K562 (cell line): Measurements from ENCODE around the gene ZBTB48. TPM values are rescaled to one million over a fixed set of nuclear protein-coding genes. Genes with fewer than 3 reads are reported as not detected.

Experiments used
- CBFA2T2 ChIP-seq: fragments of 450-650 bp; conservative IDR thresholded peaks from 2 replicates; pipeline ENCODE4 v1.6.1; 2017; ENCODE audit warnings: mild to moderate bottlenecking
- CBX5 ChIP-seq: IDR thresholded peaks from 2 replicates; pipeline ENCODE4 v1.6.1; 2014; ENCODE audit warnings: low read depth, borderline replicate concordance
- CHD2 ChIP-seq: IDR thresholded peaks from 2 replicates; pipeline ENCODE4 v1.6.1; 2011; ENCODE audit warnings: low read depth, low read length
- CREB1 ChIP-seq, 2 experiments: sonication (generic) in 1 of 2; formaldehyde crosslinking in 1 of 2; IDR thresholded peaks; 2 replicates each; pipeline versions ENCODE4 v1.6.1 to v1.8.0; 2012 to 2022; ENCODE audit warnings: inconsistent platforms in 1 of 2, mild to moderate bottlenecking in 1 of 2, missing genetic modification reagents in 1 of 2, moderate library complexity in 1 of 2
- CREM ChIP-seq: IDR thresholded peaks from 2 replicates; pipeline ENCODE4 v1.6.1; 2014; ENCODE audit warnings: antibody characterized with exemption, low read depth
- ESRRB ChIP-seq: fragments of 250-450 bp; sonication (Bioruptor Pico); IDR thresholded peaks from 2 replicates; pipeline ENCODE4 v1.5.0; 2020; ENCODE audit warnings: mild to moderate bottlenecking, moderate library complexity, borderline replicate concordance
- JUNB ChIP-seq: fragments of 450-650 bp; formaldehyde crosslinking; conservative IDR thresholded peaks from 2 replicates; pipeline ENCODE4 v1.4.0; 2020; ENCODE audit warnings: mild to moderate bottlenecking
- KDM5B ChIP-seq: fragments of 200-600 bp; sonication (generic); IDR thresholded peaks from 2 replicates; pipeline ENCODE4 v1.6.1; 2012; ENCODE audit warnings: low read depth, mild to moderate bottlenecking, moderate library complexity, low read length, control low read depth, inconsistent platforms; ENCODE audit not compliant: insufficient replicate concordance
- NRF1 ChIP-seq, 2 experiments: fragments of 450-650 bp; IDR thresholded peaks in 1 of 2; conservative IDR thresholded peaks in 1 of 2; 2 replicates each; pipeline ENCODE4 v1.6.1; 2014; ENCODE audit warnings: mild to moderate bottlenecking in 2 of 2
- POLR2H ChIP-seq: IDR thresholded peaks from 2 replicates; pipeline ENCODE4 v1.6.1; 2016; ENCODE audit warnings: missing genetic modification characterization, low read depth, mild to moderate bottlenecking, control low read depth, missing compliant biosample characterization, moderate library complexity
- RAD51 ChIP-seq: fragments of 450-650 bp; IDR thresholded peaks from 2 replicates; pipeline ENCODE4 v1.7.1; 2016; ENCODE audit warnings: low read depth, mild to moderate bottlenecking, borderline replicate concordance
- RUNX1 ChIP-seq: sonication (generic); IDR thresholded peaks from 2 replicates; pipeline ENCODE4 v1.6.1; 2016; ENCODE audit warnings: antibody characterized with exemption, low read depth
- SAFB2 ChIP-seq: fragments of 200-400 bp; formaldehyde crosslinking; IDR thresholded peaks from 2 replicates; pipeline ENCODE4 v1.6.1; 2018; ENCODE audit warnings: borderline replicate concordance, low read length, low read depth, moderate library complexity; ENCODE audit not compliant: severe bottlenecking
- SP2 ChIP-seq: IDR thresholded peaks from 2 replicates; pipeline ENCODE4 v1.6.1; 2011; ENCODE audit warnings: mild to moderate bottlenecking, low read depth, low read length, moderate library complexity; ENCODE audit not compliant: poor library complexity, severe bottlenecking; ENCODE audit errors: extremely low read depth
- SRSF1 ChIP-seq: fragments of 200-400 bp; formaldehyde crosslinking; IDR thresholded peaks from 2 replicates; pipeline ENCODE4 v1.6.1; 2017; ENCODE audit warnings: mild to moderate bottlenecking, low read depth, low read length, moderate library complexity
- TARDBP ChIP-seq: fragments of 450-650 bp; IDR thresholded peaks from 2 replicates; pipeline ENCODE4 v1.6.1; 2016
- ZBTB26 ChIP-seq: fragments of 450-650 bp; formaldehyde crosslinking; IDR thresholded peaks from 2 replicates; pipeline ENCODE4 v1.4.0; 2022; ENCODE audit warnings: missing genetic modification characterization
- ZFP36 ChIP-seq: fragments of 150-350 bp; IDR thresholded peaks from 2 replicates; pipeline ENCODE4 v1.6.1; 2018; ENCODE audit warnings: low read length, low read depth; ENCODE audit not compliant: partially characterized antibody
- ZNF347 ChIP-seq: fragments of 450-650 bp; formaldehyde crosslinking; IDR thresholded peaks from 2 replicates; pipeline ENCODE4 v1.4.0; 2020; ENCODE audit warnings: low read depth, mild to moderate bottlenecking, moderate library complexity
- ZNF589 ChIP-seq: fragments of 200-800 bp; sonication (Bioruptor generic); IDR thresholded peaks from 2 replicates; pipeline ENCODE4 v1.6.1; 2016; ENCODE audit warnings: low read depth, missing genetic modification characterization, missing compliant biosample characterization
- polyA plus RNA-seq, 8 experiments: library from polyadenylated mRNA; depleted of rRNA in 4 of 8; stranded (reverse) in 5 of 8; unstranded in 3 of 8; fragments of >200 nt; fragmentation: Nextera tagmentation in 2 of 8; fragmentation: Illumina TruSeq in 1 of 8; extraction: Ambion mirVana in 2 of 8; extraction: Trizol in 1 of 8; gene quantifications; 2 replicates each; pipeline versions ENCODE4 v1.2.1 to v1.2.3, GENCODE V29; 2011 to 2014; ENCODE audit warnings: inconsistent platforms in 1 of 8, missing spikeins in 1 of 8
- total RNA-seq, 7 experiments: library from RNA; depleted of rRNA in 6 of 7; stranded (reverse); fragments of >200 nt in 6 of 7; fragmentation: Illumina TruSeq in 2 of 7; extraction: Trizol in 2 of 7; gene quantifications; 2 replicates each; pipeline versions ENCODE4 v1.2.1 to v1.2.3, GENCODE V29; 2011 to 2021; ENCODE audit warnings: low replicate concordance in 1 of 7
- TF ChIP-seq, protein P1 (sequence below): sonication (generic); formaldehyde crosslinking; IDR thresholded peaks from 2 replicates; pipeline ENCODE4 v1.9.0; 2022; ENCODE audit warnings: mild to moderate bottlenecking, missing genetic modification reagents

ZBTB48 gene
- total and polyA plus RNA-seq, 9 of the 15 experiments (the other 6 are each of a cell fraction or from before 2014, with no cell fraction given) = 1.9 to 66.9 (median 29.5) TPM

DNA sequence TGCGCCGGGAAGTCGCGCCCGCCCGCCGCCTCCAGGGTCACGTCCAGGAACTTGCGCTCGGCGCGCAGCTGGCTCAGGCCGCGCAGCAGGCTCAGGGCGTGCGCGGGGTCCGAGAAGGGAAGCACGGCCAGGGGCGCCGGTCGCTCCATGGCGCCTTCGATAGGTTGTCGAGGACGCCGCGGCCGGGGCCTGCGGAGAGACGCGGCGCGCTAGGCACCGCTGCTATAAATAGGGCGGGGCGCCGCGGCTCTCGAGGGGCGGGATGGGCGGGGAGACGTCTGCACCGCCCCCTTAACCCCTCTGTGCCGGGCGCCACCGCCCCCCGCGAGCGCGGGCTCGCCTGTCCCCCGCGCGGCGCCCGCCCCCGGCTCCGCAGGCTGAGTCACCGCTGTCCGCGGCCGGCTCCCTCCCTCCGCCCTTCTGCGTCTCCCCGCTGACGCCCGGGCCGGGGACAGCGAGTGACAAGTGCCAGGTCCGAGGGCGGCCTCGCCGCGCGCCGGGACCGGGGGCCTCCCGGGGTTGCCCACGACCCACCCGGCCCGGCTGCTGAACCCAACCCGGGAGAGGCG, 23.0 kb downstream of the ZBTB48 start, which contains the start of gene KLHL21 (continued):
- TF ChIP-seq ZBTB26 (CRISPR knock-in tag) (no peak), ZNF347 (CRISPR knock-in tag) (no peak), KDM5B (peak; percentile 93), ZFP36 (no peak), POLR2H (tag) (peak; percentile 73; the same call in 1 of the 2 replicates), CREB1 (IDR thresholded peaks at IDR 0.05) (peak; percentile 52), CREB1 (CRISPR knock-in tag; IDR thresholded peaks at IDR 0.05) (peak; percentile 66; the same call in 1 of the 2 replicates), CREM (peak; percentile 68), RAD51 (no peak), RUNX1 (no peak), SP2 (no peak), CBX5 (no peak), SRSF1 (no peak), ESRRB (no peak), CBFA2T2 (no peak), NRF1 (conservative IDR thresholded peaks at IDR 0.05 in 1 of 2, IDR thresholded peaks at IDR 0.05 in 1 of 2) (peak; percentile 66 to 68; a peak in 3 of 4 replicates), CHD2 (no peak), JUNB (CRISPR knock-in tag) (no peak), TARDBP (no peak), SAFB2 (no peak), ZNF589 (CRISPR knock-in tag) (no peak)
- TF ChIP-seq, protein P1, sequence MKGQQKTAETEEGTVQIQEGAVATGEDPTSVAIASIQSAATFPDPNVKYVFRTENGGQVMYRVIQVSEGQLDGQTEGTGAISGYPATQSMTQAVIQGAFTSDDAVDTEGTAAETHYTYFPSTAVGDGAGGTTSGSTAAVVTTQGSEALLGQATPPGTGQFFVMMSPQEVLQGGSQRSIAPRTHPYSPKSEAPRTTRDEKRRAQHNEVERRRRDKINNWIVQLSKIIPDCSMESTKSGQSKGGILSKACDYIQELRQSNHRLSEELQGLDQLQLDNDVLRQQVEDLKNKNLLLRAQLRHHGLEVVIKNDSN (CRISPR knock-in tag) = no peak
